A673 (cell line): Measurements from ENCODE around the gene NCOR2.

ENCODE experiments used
- EZH2 ChIP-seq: fragments of 200-600 bp; sonication (generic); IDR thresholded peaks from 2 replicates; pipeline ENCODE4 v1.6.1; 2017; ENCODE audit warnings: borderline replicate concordance, low read depth, mild to moderate bottlenecking, mixed read lengths, antibody characterized with exemption, low read length; ENCODE audit not compliant: poor library complexity, severe bottlenecking
- TF ChIP-seq, protein P1 (sequence below): fragments of 300-800, 200-600 bp; sonication (generic); conservative IDR thresholded peaks from 2 replicates; pipeline ENCODE4 v1.5.1; 2017; ENCODE audit warnings: low read depth, mild to moderate bottlenecking, antibody characterized with exemption, low read length, moderate library complexity, mixed read lengths

DNA sequence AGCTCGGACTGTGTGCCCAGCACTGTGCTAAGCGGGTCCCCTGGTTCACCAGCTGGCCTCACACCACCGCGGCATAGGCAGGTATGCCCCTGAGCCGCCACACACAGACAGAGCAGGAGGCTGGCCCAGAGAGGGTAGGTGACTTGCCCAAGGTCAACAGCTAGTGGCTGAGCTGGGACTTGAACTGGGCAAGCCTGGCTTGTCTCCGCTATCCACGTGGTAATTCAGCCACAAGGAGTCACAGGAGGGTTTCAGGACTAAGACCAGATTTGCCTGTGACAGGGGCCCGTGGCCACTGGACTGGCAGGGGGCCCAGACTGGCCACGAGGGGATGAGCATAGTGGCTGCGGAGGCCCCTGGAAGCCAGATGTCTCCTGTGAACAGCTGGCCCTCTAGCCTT is 47.7 kb downstream of the NCOR2 start:
- TF ChIP-seq EZH2, result no peak
- TF ChIP-seq, protein P1, sequence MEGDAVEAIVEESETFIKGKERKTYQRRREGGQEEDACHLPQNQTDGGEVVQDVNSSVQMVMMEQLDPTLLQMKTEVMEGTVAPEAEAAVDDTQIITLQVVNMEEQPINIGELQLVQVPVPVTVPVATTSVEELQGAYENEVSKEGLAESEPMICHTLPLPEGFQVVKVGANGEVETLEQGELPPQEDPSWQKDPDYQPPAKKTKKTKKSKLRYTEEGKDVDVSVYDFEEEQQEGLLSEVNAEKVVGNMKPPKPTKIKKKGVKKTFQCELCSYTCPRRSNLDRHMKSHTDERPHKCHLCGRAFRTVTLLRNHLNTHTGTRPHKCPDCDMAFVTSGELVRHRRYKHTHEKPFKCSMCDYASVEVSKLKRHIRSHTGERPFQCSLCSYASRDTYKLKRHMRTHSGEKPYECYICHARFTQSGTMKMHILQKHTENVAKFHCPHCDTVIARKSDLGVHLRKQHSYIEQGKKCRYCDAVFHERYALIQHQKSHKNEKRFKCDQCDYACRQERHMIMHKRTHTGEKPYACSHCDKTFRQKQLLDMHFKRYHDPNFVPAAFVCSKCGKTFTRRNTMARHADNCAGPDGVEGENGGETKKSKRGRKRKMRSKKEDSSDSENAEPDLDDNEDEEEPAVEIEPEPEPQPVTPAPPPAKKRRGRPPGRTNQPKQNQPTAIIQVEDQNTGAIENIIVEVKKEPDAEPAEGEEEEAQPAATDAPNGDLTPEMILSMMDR, result no peak
